ENCODE measurements around the gene SPDYE3. TPM values are rescaled to one million over a fixed set of nuclear protein-coding genes. Genes with fewer than 3 reads are reported as not detected.
"Not testable (repeated sequence)": the region's sequence is repeated elsewhere in the genome, so short reads cannot be mapped to it uniquely, and the experiment has no call there.

Gene SPDYE3
- total RNA-seq, 4 donors from 2014 or later: not detected

DNA sequence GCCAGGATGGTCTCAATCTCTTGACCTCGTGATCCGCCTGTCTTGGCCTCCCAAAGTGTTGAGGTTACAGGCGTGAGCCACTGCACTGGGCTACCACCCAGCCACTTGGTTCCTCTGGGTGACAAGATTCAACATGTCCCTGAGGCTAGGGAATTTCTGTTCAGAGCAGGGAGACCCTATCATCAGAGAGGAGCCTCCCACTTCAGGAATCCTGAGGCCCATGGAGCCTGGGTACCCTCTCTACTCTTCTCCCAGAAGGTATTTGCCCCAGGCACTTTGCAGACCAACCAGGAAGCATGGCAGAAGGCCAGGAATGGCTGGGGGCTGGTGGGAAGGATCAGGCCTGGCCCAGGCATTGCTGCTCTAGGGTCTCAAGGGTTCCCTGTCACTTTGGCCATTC lies 19.2 kb upstream of the SPDYE3 start:
- H3K4me1 ChIP-seq; H3K4me3 ChIP-seq; H3K27ac ChIP-seq; H3K27me3 ChIP-seq; H3K9me3 ChIP-seq; intact Hi-C loops (cut with DNase I; ENCODE audit: low total_unique reads); H3K36me3 ChIP-seq; DNase-seq: not testable (repeated sequence)

DNA sequence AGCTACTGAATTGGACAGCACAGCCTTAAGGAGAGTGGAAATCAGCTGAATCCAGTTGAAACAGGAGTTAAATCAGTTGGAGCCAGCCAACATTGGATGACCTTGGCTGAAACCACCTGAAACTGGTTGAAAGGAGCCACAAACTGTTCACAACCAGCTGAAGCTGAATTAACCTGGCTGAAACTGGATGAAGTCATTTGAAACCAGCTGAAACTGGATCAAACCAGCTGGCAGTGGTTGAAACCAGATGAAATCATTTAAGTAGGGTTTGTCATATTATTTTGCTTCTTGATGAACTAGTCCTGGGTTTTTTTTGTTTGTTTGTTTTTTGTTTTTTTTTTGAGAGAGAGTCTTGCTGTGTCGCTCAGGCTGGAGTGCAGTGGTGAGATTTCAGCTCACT lies 15.3 kb upstream of the SPDYE3 start:
- DNase-seq; H3K4me1 ChIP-seq; H3K9me3 ChIP-seq; H3K4me3 ChIP-seq; H3K27me3 ChIP-seq; H3K27ac ChIP-seq; H3K36me3 ChIP-seq; intact Hi-C loops (cut with DNase I; ENCODE audit: low total_unique reads): not testable (repeated sequence)

DNA sequence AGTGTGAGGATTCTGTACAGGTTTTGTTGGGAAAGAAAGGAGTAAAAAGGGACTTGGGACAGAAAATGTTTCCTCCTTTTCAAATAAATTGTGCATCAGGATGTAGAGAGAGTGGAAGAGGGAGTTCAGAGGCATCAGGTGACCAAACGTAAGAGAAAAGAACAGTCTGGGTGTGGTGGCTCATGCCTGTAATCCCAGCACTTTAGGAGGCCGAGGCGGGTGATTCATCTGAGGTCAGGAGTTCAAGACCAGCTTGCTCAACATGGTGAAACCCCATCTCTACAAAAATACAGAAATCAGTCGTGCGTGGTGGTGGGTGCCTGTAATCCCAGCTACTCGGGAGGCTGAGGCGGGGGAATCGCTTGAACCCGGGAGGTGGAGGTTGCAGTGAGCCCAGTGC lies 12.2 kb upstream of the SPDYE3 start:
- H3K27ac ChIP-seq; H3K4me3 ChIP-seq; intact Hi-C loops (cut with DNase I; ENCODE audit: low total_unique reads); H3K4me1 ChIP-seq; DNase-seq; H3K9me3 ChIP-seq; H3K36me3 ChIP-seq; H3K27me3 ChIP-seq: not testable (repeated sequence)

DNA sequence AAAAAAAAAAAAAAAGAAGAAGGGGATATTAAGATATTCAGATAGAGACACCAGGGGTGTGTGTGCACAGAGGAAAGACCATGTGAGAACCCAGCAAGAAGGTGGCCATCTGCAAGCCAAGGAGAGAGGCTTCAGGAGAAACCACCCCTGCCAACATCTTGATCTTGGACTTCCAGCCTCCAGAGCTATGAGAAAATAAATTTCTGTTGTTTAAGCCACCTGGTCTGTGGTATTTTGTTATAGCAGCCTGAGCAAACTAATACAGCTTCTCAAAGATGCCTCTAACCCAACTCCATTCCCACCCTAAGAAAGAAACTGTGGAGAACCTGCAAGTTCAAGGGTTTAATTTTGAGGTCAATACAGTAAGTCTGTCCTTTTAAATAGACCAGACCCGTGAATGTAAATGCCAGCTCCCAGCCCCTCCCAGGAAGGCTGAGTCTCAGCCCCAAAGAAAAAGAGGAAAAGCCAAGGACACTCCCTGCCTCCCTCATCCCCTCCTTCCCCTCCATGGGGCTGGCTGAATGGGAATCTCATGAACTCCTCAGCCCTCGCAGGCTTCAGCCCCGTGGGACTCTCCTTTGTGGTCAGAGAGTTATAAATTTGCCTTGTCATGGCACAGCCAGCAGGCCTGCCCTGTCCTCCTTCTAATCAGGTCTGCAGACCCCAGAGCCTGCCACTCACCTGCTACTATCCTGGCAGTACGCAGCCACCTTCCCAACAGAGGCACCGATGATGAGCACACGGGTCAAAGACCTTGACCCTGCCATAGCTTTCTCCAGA lies 9.5 kb upstream of the SPDYE3 start:
- H3K4me3 ChIP-seq; H3K4me1 ChIP-seq; H3K27me3 ChIP-seq; intact Hi-C loops (cut with DNase I; ENCODE audit: low total_unique reads); DNase-seq; H3K36me3 ChIP-seq; H3K9me3 ChIP-seq; H3K27ac ChIP-seq: not testable (repeated sequence)

DNA sequence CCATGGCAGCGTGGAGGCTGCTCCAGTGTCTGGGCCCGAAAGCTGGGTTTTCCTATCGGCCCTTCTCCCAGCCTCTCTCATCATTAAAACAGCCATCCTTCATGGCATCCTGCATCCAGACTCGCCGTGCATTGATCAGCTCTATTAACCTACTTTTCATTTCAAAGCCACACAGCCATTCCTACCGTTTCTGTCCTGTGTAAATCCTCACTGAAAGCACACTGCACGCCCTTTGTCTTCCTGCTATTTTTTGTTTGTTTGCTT lies 8.9 kb upstream of the SPDYE3 start:
- H3K36me3 ChIP-seq; H3K4me1 ChIP-seq; H3K4me3 ChIP-seq; DNase-seq; H3K9me3 ChIP-seq; H3K27ac ChIP-seq; intact Hi-C loops (cut with DNase I; ENCODE audit: low total_unique reads); H3K27me3 ChIP-seq: not testable (repeated sequence)

DNA sequence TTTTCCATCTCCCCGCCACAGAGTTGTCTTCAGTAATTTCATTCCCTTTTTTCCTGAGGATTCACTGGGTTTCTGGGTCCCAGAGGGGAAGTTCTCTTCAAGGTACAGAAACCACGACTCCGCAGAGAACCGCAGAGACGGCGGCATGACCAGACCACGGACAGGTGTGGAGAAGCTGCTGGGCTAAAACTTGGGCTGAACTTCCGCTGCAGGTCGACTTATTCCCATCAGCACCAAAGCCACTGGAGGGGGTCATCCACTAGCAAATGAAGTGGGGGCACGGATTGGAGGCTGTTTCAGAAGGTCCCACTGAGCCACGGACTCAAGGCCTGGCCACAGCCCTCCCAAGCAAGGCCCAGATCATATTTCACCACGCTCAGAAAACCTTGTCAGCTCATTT lies 3.0 kb upstream of the SPDYE3 start:
- H3K9me3 ChIP-seq; intact Hi-C loops (cut with DNase I; ENCODE audit: low total_unique reads): not testable (repeated sequence)

DNA sequence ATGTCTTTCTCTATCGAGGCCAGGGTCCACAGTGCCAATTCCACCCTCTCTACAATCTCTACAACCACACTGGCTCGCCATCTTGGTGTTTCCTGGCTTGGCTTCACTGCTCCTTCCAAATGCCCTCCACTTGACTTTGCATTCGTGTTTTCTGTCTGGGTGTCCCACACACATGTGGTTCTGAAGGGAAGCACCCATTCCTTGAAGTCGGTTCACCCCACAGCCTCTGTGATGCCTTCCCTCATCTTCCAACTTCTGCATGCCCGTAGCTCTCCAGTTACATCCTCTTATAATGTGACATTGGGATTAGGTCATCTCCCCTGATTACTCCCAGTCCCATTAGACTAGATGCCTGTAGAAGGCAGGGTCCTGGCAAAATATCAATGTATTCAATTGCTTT lies 10.8 kb downstream of the SPDYE3 start:
- H3K36me3 ChIP-seq; intact Hi-C loops (cut with DNase I; ENCODE audit: low total_unique reads); H3K27me3 ChIP-seq; H3K4me1 ChIP-seq; H3K9me3 ChIP-seq; H3K27ac ChIP-seq; DNase-seq; H3K4me3 ChIP-seq: not testable (repeated sequence)

More for the DNA sequence above, 3.0 kb upstream of the SPDYE3 start:
- not testable (repeated sequence) for H3K4me3 ChIP-seq, H3K27ac ChIP-seq, H3K36me3 ChIP-seq, H3K4me1 ChIP-seq, H3K27me3 ChIP-seq, DNase-seq

DNA sequence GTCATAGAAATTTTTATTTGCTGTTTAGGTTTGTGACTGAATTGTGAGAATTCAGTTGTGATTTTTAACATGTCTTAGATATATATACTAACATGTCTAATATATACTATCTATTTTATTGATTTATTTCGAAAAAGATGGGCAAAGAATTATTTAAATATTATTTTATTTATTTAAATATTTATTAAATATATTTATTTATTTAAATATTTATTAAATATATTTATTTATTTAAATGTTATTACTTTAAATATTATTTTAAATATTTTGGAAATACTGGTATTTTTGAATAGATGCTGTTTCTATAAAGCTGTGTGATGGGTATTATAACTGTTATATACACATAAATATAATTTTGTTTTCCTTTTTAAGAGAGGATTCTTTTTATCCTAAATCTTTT lies 14.1 kb downstream of the SPDYE3 start:
- H3K4me3 ChIP-seq; intact Hi-C loops (cut with DNase I; ENCODE audit: low total_unique reads); H3K27ac ChIP-seq; H3K4me1 ChIP-seq; H3K27me3 ChIP-seq; DNase-seq; H3K36me3 ChIP-seq; H3K9me3 ChIP-seq: not testable (repeated sequence)

DNA sequence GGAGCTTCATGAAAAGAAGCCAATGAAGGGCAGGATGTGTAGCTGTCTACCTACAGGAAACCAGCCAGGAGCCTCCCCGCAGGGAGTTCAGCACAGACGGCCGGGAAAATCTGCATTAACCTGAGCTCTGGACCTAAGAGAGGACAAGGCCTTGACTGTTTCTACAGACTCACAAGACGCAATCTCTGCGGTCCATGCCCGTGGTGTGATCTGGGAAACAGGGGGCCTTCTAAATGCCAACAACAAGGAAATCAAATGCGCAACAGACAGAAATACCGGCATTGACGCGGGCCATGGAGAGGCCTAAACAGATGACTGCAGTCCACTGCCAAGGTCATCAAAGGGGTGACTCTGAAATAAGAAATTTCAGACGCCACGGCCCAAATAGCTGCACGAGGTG lies 16.7 kb downstream of the SPDYE3 start:
- DNase-seq; H3K9me3 ChIP-seq; H3K27me3 ChIP-seq; H3K4me1 ChIP-seq; H3K4me3 ChIP-seq; H3K36me3 ChIP-seq; intact Hi-C loops (cut with DNase I; ENCODE audit: low total_unique reads); H3K27ac ChIP-seq: not testable (repeated sequence)

DNA sequence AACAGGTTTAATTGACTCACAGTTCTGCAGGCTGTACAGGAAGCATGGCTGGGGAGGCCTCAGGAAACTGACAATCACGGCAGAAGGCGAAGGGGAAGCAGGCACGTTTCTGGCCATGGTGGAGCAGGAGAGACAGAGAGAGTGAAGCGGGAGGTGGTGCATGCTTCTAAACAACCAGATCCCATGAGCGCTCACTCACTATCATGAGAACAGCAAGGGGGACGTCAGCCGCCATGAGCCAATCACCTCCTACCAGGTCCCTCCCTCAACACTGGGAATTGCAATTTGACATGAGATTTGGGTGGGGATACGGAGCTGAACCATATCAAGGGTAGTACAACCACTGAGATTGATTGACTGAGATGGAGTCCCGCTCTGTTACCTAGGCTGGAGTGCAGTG lies 18.2 kb downstream of the SPDYE3 start:
- H3K4me1 ChIP-seq; intact Hi-C loops (cut with DNase I; ENCODE audit: low total_unique reads); H3K27me3 ChIP-seq; H3K4me3 ChIP-seq; DNase-seq; H3K9me3 ChIP-seq; H3K36me3 ChIP-seq; H3K27ac ChIP-seq: not testable (repeated sequence)

DNA sequence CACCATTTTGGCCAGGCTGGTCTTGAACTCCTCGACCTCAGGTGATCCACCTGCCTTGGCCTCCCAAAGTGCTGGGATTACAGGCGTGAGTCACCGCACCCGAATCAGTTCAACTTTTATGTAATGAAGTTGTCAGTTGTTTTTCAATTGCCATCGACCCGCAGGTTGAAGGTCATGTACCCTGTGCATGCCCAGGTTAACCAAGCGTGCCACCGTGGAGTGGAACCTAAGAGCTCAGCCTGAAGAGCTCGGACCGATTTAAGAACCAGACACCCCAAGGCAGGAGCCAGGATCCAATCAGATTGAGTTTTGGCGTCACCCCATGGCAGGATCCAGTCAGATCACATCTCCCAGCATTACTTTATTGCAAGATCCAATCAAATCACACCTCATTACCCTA lies 19.4 kb downstream of the SPDYE3 start:
- H3K36me3 ChIP-seq; H3K4me3 ChIP-seq; H3K9me3 ChIP-seq; DNase-seq; H3K4me1 ChIP-seq; H3K27ac ChIP-seq; intact Hi-C loops (cut with DNase I; ENCODE audit: low total_unique reads); H3K27me3 ChIP-seq: not testable (repeated sequence)
